ENCODE data around the gene QPCTL. TPM values are rescaled to one million over a fixed set of nuclear protein-coding genes. Genes with fewer than 3 reads are reported as not detected.

Gene QPCTL
- total and polyA plus RNA-seq, 2 of the 13 experiments (the other 11 are each of a cell fraction or from before 2014, with no cell fraction given), result 16.0 to 19.1 TPM

GRCh38 chr19:45677351-45678230, 14.9 kb upstream of the QPCTL start (continued):
- no peak for TF ChIP-seq ZNF207 (IDR thresholded peaks at IDR 0.05; ENCODE audit: borderline replicate concordance)
- no peak for TF ChIP-seq ZNF337 (CRISPR knock-in tag; IDR thresholded peaks at IDR 0.05; ENCODE audit: borderline replicate concordance, low read depth)
- 0 out of 2 replicates have a peak, but pooled peaks have one; percentile 12 for TF ChIP-seq ZMYM4 (CRISPR knock-in tag; IDR thresholded peaks at IDR 0.05)
- TF ChIP-seq, protein P1, sequence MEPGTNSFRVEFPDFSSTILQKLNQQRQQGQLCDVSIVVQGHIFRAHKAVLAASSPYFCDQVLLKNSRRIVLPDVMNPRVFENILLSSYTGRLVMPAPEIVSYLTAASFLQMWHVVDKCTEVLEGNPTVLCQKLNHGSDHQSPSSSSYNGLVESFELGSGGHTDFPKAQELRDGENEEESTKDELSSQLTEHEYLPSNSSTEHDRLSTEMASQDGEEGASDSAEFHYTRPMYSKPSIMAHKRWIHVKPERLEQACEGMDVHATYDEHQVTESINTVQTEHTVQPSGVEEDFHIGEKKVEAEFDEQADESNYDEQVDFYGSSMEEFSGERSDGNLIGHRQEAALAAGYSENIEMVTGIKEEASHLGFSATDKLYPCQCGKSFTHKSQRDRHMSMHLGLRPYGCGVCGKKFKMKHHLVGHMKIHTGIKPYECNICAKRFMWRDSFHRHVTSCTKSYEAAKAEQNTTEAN (CRISPR knock-in tag; conservative IDR thresholded peaks at IDR 0.05), result no peak
- TF ChIP-seq HNRNPH1 (optimal IDR thresholded peaks at IDR 0.05; ENCODE audit: low read depth, low read length), result no peak
- TF ChIP-seq MXI1 (IDR thresholded peaks at IDR 0.05; ENCODE audit: borderline replicate concordance, low read depth, low read length), result peak; percentile 25; the same call in 1 of the 3 replicates
- TF ChIP-seq, protein P2, sequence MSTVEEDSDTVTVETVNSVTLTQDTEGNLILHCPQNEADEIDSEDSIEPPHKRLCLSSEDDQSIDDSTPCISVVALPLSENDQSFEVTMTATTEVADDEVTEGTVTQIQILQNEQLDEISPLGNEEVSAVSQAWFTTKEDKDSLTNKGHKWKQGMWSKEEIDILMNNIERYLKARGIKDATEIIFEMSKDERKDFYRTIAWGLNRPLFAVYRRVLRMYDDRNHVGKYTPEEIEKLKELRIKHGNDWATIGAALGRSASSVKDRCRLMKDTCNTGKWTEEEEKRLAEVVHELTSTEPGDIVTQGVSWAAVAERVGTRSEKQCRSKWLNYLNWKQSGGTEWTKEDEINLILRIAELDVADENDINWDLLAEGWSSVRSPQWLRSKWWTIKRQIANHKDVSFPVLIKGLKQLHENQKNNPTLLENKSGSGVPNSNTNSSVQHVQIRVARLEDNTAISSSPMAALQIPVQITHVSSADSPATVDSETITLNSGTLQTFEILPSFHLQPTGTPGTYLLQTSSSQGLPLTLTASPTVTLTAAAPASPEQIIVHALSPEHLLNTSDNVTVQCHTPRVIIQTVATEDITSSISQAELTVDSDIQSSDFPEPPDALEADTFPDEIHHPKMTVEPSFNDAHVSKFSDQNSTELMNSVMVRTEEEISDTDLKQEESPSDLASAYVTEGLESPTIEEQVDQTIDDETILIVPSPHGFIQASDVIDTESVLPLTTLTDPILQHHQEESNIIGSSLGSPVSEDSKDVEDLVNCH (CRISPR knock-in tag; IDR thresholded peaks at IDR 0.05), result no peak
- no peak for TF ChIP-seq ZHX2 (IDR thresholded peaks at IDR 0.05; ENCODE audit: low read depth)
- TF ChIP-seq ZHX2 (CRISPR knock-in tag; IDR thresholded peaks at IDR 0.05; ENCODE audit: borderline replicate concordance), result no peak
- no peak for TF ChIP-seq THYN1 (CRISPR knock-in tag; IDR thresholded peaks at IDR 0.05; ENCODE audit: borderline replicate concordance, low read depth)
- TF ChIP-seq, protein P3, sequence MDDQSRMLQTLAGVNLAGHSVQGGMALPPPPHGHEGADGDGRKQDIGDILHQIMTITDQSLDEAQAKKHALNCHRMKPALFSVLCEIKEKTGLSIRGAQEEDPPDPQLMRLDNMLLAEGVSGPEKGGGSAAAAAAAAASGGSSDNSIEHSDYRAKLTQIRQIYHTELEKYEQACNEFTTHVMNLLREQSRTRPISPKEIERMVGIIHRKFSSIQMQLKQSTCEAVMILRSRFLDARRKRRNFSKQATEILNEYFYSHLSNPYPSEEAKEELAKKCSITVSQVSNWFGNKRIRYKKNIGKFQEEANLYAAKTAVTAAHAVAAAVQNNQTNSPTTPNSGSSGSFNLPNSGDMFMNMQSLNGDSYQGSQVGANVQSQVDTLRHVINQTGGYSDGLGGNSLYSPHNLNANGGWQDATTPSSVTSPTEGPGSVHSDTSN (CRISPR knock-in tag; IDR thresholded peaks at IDR 0.05; ENCODE audit: borderline replicate concordance), result no peak
- no peak for TF ChIP-seq GABPB1 (CRISPR knock-in tag; IDR thresholded peaks at IDR 0.05)
- TF ChIP-seq ZNF598 (CRISPR knock-in tag; IDR thresholded peaks at IDR 0.05; ENCODE audit: borderline replicate concordance), result no peak
- TF ChIP-seq SNAPC2 (CRISPR knock-in tag; IDR thresholded peaks at IDR 0.05), result 0 out of 2 replicates have a peak, but pooled peaks have one; percentile 33
- TF ChIP-seq SALL1 (CRISPR knock-in tag; IDR thresholded peaks at IDR 0.05), result peak; percentile 45; the same call in 1 of the 2 replicates
